ENCODE data around the gene DCAF5. TPM values are rescaled to one million over a fixed set of nuclear protein-coding genes. Genes with fewer than 3 reads are reported as not detected.
A peak's percentile ranks its signal among the peaks of the same experiment; 100 is the strongest.

The DCAF5 gene
- total and polyA plus RNA-seq, 2 of the 13 experiments (the other 11 are each of a cell fraction or from before 2014, with no cell fraction given), result 13.4 to 31.6 TPM

DNA sequence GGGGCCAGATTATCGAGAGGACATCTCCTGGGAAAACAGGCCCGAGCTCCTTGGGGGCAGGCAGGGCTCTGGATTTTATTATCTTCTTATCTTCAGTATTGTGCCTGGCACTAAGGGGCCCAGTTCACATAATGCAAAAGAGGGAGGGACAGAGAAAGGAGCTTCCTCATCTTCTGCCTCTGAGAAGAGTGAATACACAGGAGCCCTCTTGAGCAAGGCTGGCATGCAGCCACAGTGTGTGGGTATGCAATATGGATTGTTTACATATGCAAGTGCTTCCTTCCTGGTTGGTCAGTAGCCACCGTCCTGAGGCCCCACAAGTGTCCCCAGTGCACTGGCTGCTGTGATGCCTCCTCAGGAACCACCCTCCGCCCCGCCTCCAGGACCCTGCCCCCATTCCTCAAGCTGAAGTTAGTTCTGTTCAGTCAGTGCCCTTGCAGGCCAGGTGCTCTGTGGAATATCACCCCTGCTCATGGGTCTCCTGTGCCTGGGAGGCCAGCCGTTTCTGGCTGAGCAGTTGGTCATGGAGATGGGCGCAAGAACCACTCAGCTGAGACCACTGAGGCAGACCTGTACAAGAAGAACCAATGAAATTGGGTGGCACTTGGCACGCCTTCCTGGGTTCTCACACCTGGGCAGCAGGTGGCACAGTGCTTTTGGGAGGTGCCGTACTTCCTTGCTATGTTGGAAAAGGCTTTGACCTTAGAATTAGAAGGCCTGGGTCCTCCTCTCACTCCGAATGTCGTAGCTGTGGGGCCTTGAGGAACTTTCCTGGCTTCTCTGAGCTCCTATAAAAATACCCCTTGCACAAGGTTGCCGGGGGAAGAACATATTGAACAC, 138.8 kb downstream of the DCAF5 start:
- 48% methylated on average over 9 of the region's 12 CpGs for WGBS (ENCODE audit: low lambda C conversion rate)
- intact Hi-C loops (cut with micrococcal nuclease; ENCODE audit: unreplicated experiment), result no loop called here
- DNase-seq (ENCODE audit: low spot score), result peak; percentile 88
- TF ChIP-seq ZNF556 (CRISPR knock-in tag; IDR thresholded peaks at IDR 0.05; ENCODE audit: borderline replicate concordance), result peak; percentile 65; the same call in 1 of the 2 replicates
- TF ChIP-seq, protein P1, sequence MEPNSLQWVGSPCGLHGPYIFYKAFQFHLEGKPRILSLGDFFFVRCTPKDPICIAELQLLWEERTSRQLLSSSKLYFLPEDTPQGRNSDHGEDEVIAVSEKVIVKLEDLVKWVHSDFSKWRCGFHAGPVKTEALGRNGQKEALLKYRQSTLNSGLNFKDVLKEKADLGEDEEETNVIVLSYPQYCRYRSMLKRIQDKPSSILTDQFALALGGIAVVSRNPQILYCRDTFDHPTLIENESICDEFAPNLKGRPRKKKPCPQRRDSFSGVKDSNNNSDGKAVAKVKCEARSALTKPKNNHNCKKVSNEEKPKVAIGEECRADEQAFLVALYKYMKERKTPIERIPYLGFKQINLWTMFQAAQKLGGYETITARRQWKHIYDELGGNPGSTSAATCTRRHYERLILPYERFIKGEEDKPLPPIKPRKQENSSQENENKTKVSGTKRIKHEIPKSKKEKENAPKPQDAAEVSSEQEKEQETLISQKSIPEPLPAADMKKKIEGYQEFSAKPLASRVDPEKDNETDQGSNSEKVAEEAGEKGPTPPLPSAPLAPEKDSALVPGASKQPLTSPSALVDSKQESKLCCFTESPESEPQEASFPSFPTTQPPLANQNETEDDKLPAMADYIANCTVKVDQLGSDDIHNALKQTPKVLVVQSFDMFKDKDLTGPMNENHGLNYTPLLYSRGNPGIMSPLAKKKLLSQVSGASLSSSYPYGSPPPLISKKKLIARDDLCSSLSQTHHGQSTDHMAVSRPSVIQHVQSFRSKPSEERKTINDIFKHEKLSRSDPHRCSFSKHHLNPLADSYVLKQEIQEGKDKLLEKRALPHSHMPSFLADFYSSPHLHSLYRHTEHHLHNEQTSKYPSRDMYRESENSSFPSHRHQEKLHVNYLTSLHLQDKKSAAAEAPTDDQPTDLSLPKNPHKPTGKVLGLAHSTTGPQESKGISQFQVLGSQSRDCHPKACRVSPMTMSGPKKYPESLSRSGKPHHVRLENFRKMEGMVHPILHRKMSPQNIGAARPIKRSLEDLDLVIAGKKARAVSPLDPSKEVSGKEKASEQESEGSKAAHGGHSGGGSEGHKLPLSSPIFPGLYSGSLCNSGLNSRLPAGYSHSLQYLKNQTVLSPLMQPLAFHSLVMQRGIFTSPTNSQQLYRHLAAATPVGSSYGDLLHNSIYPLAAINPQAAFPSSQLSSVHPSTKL (CRISPR knock-in tag; IDR thresholded peaks at IDR 0.05), result 0 out of 2 replicates have a peak, but pooled peaks have one; percentile 37
- 0 out of 4 replicates have a peak, but pooled peaks of 1 of the 2 experiments have one; percentile 20 for TF ChIP-seq POLR2A (IDR thresholded peaks at IDR 0.05; ENCODE audit: insufficient read depth in 1 of 2, low read depth in 2 of 2, low read length in 2 of 2)
- TF ChIP-seq, protein P2, sequence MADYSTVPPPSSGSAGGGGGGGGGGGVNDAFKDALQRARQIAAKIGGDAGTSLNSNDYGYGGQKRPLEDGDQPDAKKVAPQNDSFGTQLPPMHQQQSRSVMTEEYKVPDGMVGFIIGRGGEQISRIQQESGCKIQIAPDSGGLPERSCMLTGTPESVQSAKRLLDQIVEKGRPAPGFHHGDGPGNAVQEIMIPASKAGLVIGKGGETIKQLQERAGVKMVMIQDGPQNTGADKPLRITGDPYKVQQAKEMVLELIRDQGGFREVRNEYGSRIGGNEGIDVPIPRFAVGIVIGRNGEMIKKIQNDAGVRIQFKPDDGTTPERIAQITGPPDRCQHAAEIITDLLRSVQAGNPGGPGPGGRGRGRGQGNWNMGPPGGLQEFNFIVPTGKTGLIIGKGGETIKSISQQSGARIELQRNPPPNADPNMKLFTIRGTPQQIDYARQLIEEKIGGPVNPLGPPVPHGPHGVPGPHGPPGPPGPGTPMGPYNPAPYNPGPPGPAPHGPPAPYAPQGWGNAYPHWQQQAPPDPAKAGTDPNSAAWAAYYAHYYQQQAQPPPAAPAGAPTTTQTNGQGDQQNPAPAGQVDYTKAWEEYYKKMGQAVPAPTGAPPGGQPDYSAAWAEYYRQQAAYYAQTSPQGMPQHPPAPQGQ (CRISPR knock-in tag; IDR thresholded peaks at IDR 0.05; ENCODE audit: borderline replicate concordance), result no peak
- no peak for TF ChIP-seq ZXDC (CRISPR knock-in tag; IDR thresholded peaks at IDR 0.05)
- peak; percentile 42 for TF ChIP-seq PAXIP1 (CRISPR knock-in tag; conservative IDR thresholded peaks at IDR 0.05)
- peak; percentile 77 for TF ChIP-seq SALL1 (CRISPR knock-in tag; IDR thresholded peaks at IDR 0.05)
- TF ChIP-seq ZMYM4 (CRISPR knock-in tag; IDR thresholded peaks at IDR 0.05), result 0 out of 2 replicates have a peak, but pooled peaks have one; percentile 26
- peak; percentile 47; the same call in 1 of the 2 replicates for TF ChIP-seq ZNF563 (CRISPR knock-in tag; IDR thresholded peaks at IDR 0.05)
- TF ChIP-seq NFYC (CRISPR knock-in tag; IDR thresholded peaks at IDR 0.05), result peak; percentile 61

More for the DNA sequence above, 138.8 kb downstream of the DCAF5 start:
- no peaks in the 10 kb centered on the region for H3K79me2 ChIP-seq (ENCODE audit: insufficient read depth, low read length)
- H3K4me1 ChIP-seq (ENCODE audit: insufficient read depth, low read length), result peaks cover 27% of the 10 kb centered on the region
- H3K4me2 ChIP-seq (ENCODE audit: low read depth, low read length), result peak overlapping the region; percentile 77
- ATAC-seq, result peak; percentile 99
- ChIA-PET CTCF (ENCODE audit: low intra/inter-chr PET ratio, low total read pairs) (no interaction called here), POLR2A (interaction anchor here (1.0 kb wide), 1 partner anchor 34 kb away, joined by 4 read pairs; no protein-coding TSS in a partner anchor)
- no peak overlapping the region for H3K9ac ChIP-seq (ENCODE audit: insufficient read depth, low read depth, low read length)
- no peaks in the 10 kb centered on the region for H3K36me3 ChIP-seq (replicated peaks in 1 of 2; ENCODE audit: control insufficient read depth in 1 of 2, insufficient read depth in 2 of 2, low read length in 2 of 2)
- H3K9me3 ChIP-seq (ENCODE audit: low read length), result no peaks in the 10 kb centered on the region
- no peak overlapping the region for H3K27ac ChIP-seq (ENCODE audit: extremely low read length, insufficient read depth, low read length)
- peak; percentile 95 for FAIRE-seq
- in situ Hi-C loops (cut with HindIII; ENCODE audit: extremely low pct_ligation_motif_present, low pct_unique_long_range_greater_than_20kb), result no loop called here
- no peaks in the 10 kb centered on the region for H4K20me1 ChIP-seq (ENCODE audit: insufficient read depth, low read length)
- no TSS peak for BruUV-seq (replicated peaks)
- H2AFZ ChIP-seq (ENCODE audit: low read length), result no peak overlapping the region
- peak overlapping the region in 1 of 3 experiments; percentile 40; a peak in 1 of 6 replicates for H3K4me3 ChIP-seq (replicated peaks in 1 of 3; ENCODE audit: insufficient read depth in 1 of 3, low read depth in 2 of 3, low read length in 3 of 3)
- no peaks in the 10 kb centered on the region for H3K27me3 ChIP-seq (ENCODE audit: control insufficient read depth in 1 of 2, insufficient read depth in 2 of 2, low read length in 2 of 2)

All from HepG2 (cell line).